ENCODE measurements around the gene BRCA1.
"Not testable (repeated sequence)": the region's sequence is repeated elsewhere in the genome, so short reads cannot be mapped to it uniquely, and the experiment has no call there.

The BRCA1 gene

DNA sequence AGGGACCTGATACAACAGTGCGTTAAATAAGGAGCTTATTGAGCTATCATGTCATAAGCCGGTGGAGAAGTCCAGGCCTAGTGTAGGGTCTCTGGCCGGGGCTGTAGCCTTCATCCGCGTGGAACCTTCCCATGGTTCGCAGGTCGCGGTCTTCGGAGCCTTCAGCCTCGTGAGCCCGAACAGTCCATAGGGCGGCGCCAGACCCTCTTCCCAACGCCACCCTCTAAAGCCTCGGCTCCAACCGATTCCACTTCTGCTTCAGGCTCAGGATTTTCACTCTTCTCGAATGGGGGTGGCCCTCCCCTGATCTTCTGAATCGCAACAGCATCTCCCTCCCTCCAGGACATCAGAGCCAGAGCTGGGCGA, 10.3 kb upstream of the BRCA1 start:
- TF ChIP-seq, protein P1, sequence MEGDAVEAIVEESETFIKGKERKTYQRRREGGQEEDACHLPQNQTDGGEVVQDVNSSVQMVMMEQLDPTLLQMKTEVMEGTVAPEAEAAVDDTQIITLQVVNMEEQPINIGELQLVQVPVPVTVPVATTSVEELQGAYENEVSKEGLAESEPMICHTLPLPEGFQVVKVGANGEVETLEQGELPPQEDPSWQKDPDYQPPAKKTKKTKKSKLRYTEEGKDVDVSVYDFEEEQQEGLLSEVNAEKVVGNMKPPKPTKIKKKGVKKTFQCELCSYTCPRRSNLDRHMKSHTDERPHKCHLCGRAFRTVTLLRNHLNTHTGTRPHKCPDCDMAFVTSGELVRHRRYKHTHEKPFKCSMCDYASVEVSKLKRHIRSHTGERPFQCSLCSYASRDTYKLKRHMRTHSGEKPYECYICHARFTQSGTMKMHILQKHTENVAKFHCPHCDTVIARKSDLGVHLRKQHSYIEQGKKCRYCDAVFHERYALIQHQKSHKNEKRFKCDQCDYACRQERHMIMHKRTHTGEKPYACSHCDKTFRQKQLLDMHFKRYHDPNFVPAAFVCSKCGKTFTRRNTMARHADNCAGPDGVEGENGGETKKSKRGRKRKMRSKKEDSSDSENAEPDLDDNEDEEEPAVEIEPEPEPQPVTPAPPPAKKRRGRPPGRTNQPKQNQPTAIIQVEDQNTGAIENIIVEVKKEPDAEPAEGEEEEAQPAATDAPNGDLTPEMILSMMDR (conservative IDR thresholded peaks at IDR 0.05; ENCODE audit: low read depth, low read length), result no peak
- no peak overlapping the region for H3K4me3 ChIP-seq (ENCODE audit: low read depth, low read length)
- DNase-seq (ENCODE audit: low read depth), result no peak

DNA sequence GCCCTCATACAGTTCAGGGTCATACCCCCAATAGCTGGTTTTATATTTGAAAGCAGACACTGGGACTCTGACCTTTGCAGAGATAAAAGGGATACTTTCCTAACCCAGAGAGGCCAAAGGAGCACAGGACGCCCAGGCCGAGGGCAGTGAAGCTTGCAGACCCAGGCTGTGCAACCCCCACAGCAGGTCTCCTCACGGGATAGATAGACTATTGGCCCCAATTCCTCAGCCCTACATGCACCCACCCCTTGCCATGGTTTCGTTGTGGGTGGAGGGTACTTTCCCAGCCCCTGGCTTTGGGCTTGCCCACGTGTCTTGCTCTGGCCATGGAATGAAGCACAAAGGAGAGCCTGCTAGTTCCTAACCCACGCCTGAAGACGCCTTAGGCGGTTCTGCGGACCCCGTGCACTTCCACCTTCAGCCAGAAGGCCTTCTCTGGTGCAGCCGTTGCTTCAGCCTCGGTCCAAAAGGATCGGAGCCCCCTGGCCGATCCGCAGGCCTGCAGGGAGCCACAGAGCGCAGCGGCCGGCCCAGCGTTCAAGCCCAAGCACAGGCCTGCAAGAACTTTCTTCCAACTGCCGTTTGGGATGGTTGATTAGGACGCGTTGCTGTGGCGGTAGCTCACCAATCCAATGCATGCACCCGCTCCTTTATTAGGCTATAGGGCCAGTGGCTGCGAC, 9.8 kb upstream of the BRCA1 start:
- TF ChIP-seq, protein P1 (conservative IDR thresholded peaks at IDR 0.05; ENCODE audit: low read depth, low read length), result no peak
- H3K4me3 ChIP-seq (ENCODE audit: low read depth, low read length), result no peak overlapping the region
- DNase-seq (ENCODE audit: low read depth), result no peak

GRCh38 chr17:43133439-43133838, 8.3 kb upstream of the BRCA1 start:
- not testable (repeated sequence) for DNase-seq (ENCODE audit: low read depth); H3K4me3 ChIP-seq (ENCODE audit: low read depth, low read length)

GRCh38 chr17:43132117-43132516, 7.0 kb upstream of the BRCA1 start:
- TF ChIP-seq, protein P1 (conservative IDR thresholded peaks at IDR 0.05; ENCODE audit: low read depth, low read length), result no peak
- DNase-seq (ENCODE audit: low read depth), result no peak
- no peak overlapping the region for H3K4me3 ChIP-seq (ENCODE audit: low read depth, low read length)

DNA sequence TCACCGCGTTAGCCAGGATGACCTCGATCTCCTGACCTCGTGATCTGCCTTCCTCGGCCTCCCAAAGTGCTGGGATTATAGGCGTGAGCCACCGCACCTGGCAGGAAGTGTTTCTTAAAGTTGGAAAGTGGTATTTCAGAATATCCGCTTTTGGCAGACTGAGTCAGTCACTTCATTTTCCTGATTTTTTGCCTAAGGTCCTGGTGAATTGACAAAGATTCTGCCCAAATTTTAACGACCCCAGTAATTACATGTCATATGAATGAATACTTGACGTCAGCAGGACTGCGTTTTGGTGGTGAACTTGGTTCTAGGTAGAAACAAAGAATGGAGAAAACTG, 4.5 kb upstream of the BRCA1 start:
- DNase-seq (ENCODE audit: low read depth), result no peak
- TF ChIP-seq, protein P1 (conservative IDR thresholded peaks at IDR 0.05; ENCODE audit: low read depth, low read length), result no peak
- no peak overlapping the region for H3K4me3 ChIP-seq (ENCODE audit: low read depth, low read length)

GRCh38 chr17:43127333-43127876, 2.2 kb upstream of the BRCA1 start:
- not testable (repeated sequence) for H3K4me3 ChIP-seq (ENCODE audit: low read depth, low read length)

DNA sequence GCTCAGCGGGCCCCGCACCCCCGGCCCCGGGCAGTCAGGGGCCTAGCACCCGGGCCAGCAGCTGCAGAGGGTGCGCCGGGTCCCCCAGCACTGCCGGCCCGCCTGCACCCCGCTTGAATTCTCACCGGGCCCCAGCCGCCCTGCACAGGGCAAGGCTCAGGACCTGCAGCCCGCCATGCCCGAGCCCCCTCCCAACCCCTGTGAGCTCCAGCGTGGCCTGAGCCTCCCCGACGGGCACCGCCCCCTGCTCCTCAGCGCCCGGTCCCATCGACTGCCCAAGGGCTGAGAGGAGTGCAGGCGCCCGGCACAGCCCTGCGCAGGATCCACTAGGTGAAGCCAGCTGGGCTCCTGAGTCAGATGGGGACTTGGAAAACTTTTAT, 1.7 kb upstream of the BRCA1 start:
- no peak overlapping the region for H3K4me3 ChIP-seq (ENCODE audit: low read depth, low read length)
- no peak for DNase-seq (ENCODE audit: low read depth)
- TF ChIP-seq, protein P1 (conservative IDR thresholded peaks at IDR 0.05; ENCODE audit: low read depth, low read length), result no peak

More at GRCh38 chr17:43127333-43127876, 2.2 kb upstream of the BRCA1 start:
- not testable (repeated sequence) for DNase-seq (ENCODE audit: low read depth)

All from choroid plexus epithelial cell (primary cell).